Keratinocyte (primary cell): ENCODE results near the gene LRRC41. TPM values are rescaled to one million over a fixed set of nuclear protein-coding genes. Genes with fewer than 3 reads are reported as not detected.

ENCODE experiments used
- DNase-seq: peaks from one replicate; pipeline ENCODE4 v3.0.0-alpha.2; 2011; ENCODE audit warnings: low read depth, missing footprints, low spot score
- FAIRE-seq: peaks from 2 replicates; lab custom pipeline; 2011; peaks lifted over from hg19 to GRCh38; lab: Jason Lieb, UNC
- H2AFZ ChIP-seq: 2 replicates; pipeline ENCODE4 v1.6.0; 2012; ENCODE audit warnings: low read length, control low read depth, inconsistent platforms; ENCODE audit not compliant: control insufficient read depth
- H3K27ac ChIP-seq: 2 replicates; pipeline ENCODE4 v1.5.1; 2011; ENCODE audit warnings: low read length; ENCODE audit not compliant: control insufficient read depth, insufficient read depth
- H3K27me3 ChIP-seq: 3 replicates; pipeline ENCODE4 v1.6.0; 2011; ENCODE audit warnings: low read length; ENCODE audit not compliant: control insufficient read depth, insufficient read depth; ENCODE audit errors: extremely low read depth
- H3K36me3 ChIP-seq, 2 experiments: 2 replicates in 1 of 2; 3 replicates in 1 of 2; pipeline ENCODE4 v1.5.1; 2011; ENCODE audit warnings: low read length in 2 of 2, mild to moderate bottlenecking in 1 of 2; ENCODE audit not compliant: control insufficient read depth in 2 of 2, insufficient read depth in 2 of 2; ENCODE audit errors: extremely low read depth in 1 of 2
- H3K4me1 ChIP-seq: 3 replicates; pipeline ENCODE4 v1.5.1; 2011; ENCODE audit warnings: low read length; ENCODE audit not compliant: control insufficient read depth, insufficient read depth; ENCODE audit errors: extremely low read depth
- H3K4me2 ChIP-seq: 3 replicates; pipeline ENCODE4 v1.6.0; 2011; ENCODE audit warnings: low read depth, low read length; ENCODE audit not compliant: control insufficient read depth, insufficient read depth; ENCODE audit errors: extremely low read depth
- H3K4me3 ChIP-seq, 3 experiments: fragments of 200-600 bp in 1 of 3; sonication (generic) in 1 of 3; 2 replicates in 2 of 3; 3 replicates in 1 of 3; pipeline ENCODE4 v1.5.1; 2011 to 2016; ENCODE audit warnings: low read length in 3 of 3, mild to moderate bottlenecking in 3 of 3, control low read depth in 2 of 3, inconsistent platforms in 1 of 3, low read depth in 1 of 3, mixed read lengths in 1 of 3, mixed run types in 1 of 3, moderate library complexity in 1 of 3; ENCODE audit not compliant: control insufficient read depth in 2 of 3, insufficient read depth in 2 of 3; ENCODE audit errors: extremely low read depth in 1 of 3
- H3K79me2 ChIP-seq: 2 replicates; pipeline ENCODE4 v1.6.0; 2012; ENCODE audit warnings: low read length; ENCODE audit not compliant: control insufficient read depth, insufficient read depth
- H3K9ac ChIP-seq: 3 replicates; pipeline ENCODE4 v1.6.0; 2011; ENCODE audit warnings: low read length; ENCODE audit not compliant: control insufficient read depth, insufficient read depth; ENCODE audit errors: extremely low read depth
- H3K9me1 ChIP-seq: 3 replicates; pipeline ENCODE4 v1.6.0; 2011; ENCODE audit warnings: low read length; ENCODE audit not compliant: control insufficient read depth, insufficient read depth; ENCODE audit errors: extremely low read depth
- H3K9me3 ChIP-seq: 2 replicates; pipeline ENCODE4 v1.5.1; 2012; ENCODE audit warnings: low read depth, low read length; ENCODE audit not compliant: control insufficient read depth
- H4K20me1 ChIP-seq: 3 replicates; pipeline ENCODE4 v1.6.0; 2011; ENCODE audit warnings: low read length; ENCODE audit not compliant: control insufficient read depth, insufficient read depth; ENCODE audit errors: extremely low read depth
- EZH2 ChIP-seq: IDR thresholded peaks from one replicate; pipeline ENCODE4 v1.6.1; 2012; ENCODE audit warnings: inconsistent platforms, mild to moderate bottlenecking, low read length, moderate library complexity
- dilution Hi-C: fragments of 300-500 bp; cut with MboI; formaldehyde crosslinking; loops from one replicate; pipeline ENCODE4 v1.7.0; 2020; ENCODE audit warnings: low sequenced_read_pairs; ENCODE audit not compliant: extremely low pct_ligation_motif_present
- polyA plus RNA-seq, 5 experiments: library from polyadenylated mRNA; depleted of rRNA in 3 of 5; stranded (reverse) in 3 of 5; stranded (forward) in 1 of 5; unstranded in 1 of 5; fragments of >200 nt; gene quantifications; 1 replicate in 1 of 5; 2 replicates in 3 of 5; 3 replicates in 1 of 5; pipeline versions ENCODE4 v1.2.1 to v1.2.3, GENCODE V29; 2011 to 2012; ENCODE audit warnings: missing spikeins in 2 of 5, low read depth in 1 of 5, low replicate concordance in 1 of 5
- TF ChIP-seq, protein P1 (sequence below), 3 experiments: IDR thresholded peaks in 1 of 3; conservative IDR thresholded peaks in 1 of 3; optimal IDR thresholded peaks in 1 of 3; 2 replicates in 2 of 3; 3 replicates in 1 of 3; pipeline versions ENCODE3 to v1.5.1; 2011; ENCODE audit warnings: low read length in 3 of 3, mild to moderate bottlenecking in 3 of 3, moderate library complexity in 2 of 3, control low read depth in 1 of 3, inconsistent platforms in 1 of 3; ENCODE audit not compliant: insufficient read depth in 2 of 3; ENCODE audit errors: extremely low read depth in 1 of 3

Gene LRRC41
- polyA plus RNA-seq, 1 donor (not counting 4 experiments of a cell fraction or from before 2014, with no cell fraction given) = 51.2 TPM

DNA sequence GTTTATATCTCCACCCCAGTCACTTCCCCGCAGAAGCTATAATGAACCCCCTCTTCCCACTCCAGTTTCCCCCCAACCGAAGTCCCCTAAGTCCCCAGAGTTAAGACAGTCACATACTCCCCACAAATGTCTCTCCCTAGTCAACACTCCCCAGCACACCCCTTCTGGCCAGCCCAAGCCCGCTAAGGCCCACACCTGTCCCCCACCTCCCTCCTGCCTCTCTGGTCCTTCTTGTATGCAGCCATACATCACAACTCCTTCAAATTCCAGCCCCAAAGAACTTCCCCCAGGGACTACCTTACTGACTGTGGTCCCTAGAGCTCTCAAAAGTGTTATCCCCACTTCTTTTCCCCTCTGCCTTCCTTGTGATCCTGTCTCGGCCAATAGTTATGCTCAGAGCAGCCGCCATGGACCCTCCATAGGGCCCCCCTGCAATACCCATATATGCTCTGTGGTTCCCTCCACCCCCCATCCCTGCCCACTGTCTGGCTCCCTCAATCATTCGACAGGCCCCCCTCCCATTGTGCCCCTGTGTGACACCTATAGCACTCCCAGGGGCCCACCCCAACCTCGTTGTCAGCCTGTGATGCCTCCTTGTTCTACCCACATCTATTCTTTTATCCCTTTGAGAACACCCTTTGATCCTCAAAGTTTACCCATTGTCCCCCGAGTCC lies 39.4 kb upstream of the LRRC41 start:
- dilution Hi-C loops = no loop called here

DNA sequence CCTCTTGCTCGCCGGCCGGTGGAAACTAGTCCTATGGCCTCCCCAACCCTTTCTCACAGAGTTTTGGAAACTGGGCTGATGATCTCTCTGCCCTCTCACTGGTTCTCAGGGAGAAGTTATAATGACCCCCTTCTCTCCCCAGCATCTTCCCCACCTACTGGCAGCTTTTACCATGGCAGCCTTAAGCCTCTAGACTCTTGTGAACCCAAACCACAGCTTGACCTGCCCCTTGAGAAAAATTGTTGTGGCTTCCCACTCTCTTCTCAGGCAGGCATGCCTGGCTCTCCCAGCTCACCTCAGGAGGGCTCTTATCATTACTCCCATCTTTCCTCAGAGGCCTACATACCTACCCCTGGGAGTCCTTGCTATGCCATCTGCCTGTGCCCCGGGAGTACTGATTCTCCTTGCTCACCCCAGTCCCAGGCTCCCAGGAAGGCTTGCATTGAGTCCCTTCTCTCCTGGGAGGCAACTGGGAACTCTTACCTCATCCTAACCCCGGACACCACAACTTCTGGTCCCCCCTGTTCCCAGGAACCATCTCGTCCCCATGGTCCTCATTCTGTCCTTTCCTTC lies 38.8 kb upstream of the LRRC41 start:
- peak overlapping the region; percentile 88 for H3K4me2 ChIP-seq
- H3K27ac ChIP-seq = peak overlapping the region; percentile 94
- DNase-seq (no peak), FAIRE-seq (no peak)
- peaks cover 14% of the 10 kb centered on the region for H3K4me1 ChIP-seq
- peaks cover 28% of the 10 kb centered on the region for H3K79me2 ChIP-seq
- TF ChIP-seq EZH2 = no peak
- TF ChIP-seq, protein P1, sequence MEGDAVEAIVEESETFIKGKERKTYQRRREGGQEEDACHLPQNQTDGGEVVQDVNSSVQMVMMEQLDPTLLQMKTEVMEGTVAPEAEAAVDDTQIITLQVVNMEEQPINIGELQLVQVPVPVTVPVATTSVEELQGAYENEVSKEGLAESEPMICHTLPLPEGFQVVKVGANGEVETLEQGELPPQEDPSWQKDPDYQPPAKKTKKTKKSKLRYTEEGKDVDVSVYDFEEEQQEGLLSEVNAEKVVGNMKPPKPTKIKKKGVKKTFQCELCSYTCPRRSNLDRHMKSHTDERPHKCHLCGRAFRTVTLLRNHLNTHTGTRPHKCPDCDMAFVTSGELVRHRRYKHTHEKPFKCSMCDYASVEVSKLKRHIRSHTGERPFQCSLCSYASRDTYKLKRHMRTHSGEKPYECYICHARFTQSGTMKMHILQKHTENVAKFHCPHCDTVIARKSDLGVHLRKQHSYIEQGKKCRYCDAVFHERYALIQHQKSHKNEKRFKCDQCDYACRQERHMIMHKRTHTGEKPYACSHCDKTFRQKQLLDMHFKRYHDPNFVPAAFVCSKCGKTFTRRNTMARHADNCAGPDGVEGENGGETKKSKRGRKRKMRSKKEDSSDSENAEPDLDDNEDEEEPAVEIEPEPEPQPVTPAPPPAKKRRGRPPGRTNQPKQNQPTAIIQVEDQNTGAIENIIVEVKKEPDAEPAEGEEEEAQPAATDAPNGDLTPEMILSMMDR (optimal IDR thresholded peaks at IDR 0.05 in 1 of 3, IDR thresholded peaks at IDR 0.05 in 1 of 3, conservative IDR thresholded peaks at IDR 0.05 in 1 of 3; ENCODE audit: extremely low read depth in 1 of 3, insufficient read depth in 2 of 3, low read length in 3 of 3) = peak; percentile 19 to 44 (median 44)
- H3K9me1 ChIP-seq = no peaks in the 10 kb centered on the region
- no peaks in the 10 kb centered on the region for H3K27me3 ChIP-seq
- H3K9me3 ChIP-seq = no peaks in the 10 kb centered on the region
- H3K36me3 ChIP-seq = peaks cover 15 to 37% of the 10 kb centered on the region in 2 experiments
- dilution Hi-C loops = no loop called here
- peak overlapping the region in 1 of 3 experiments; percentile 86 for H3K4me3 ChIP-seq
- H4K20me1 ChIP-seq = no peaks in the 10 kb centered on the region
- H2AFZ ChIP-seq = no peak overlapping the region
- no peak overlapping the region for H3K9ac ChIP-seq

More for the DNA sequence above, 39.4 kb upstream of the LRRC41 start:
- DNase-seq (no peak), FAIRE-seq (no peak)
- Histone ChIP-seq H3K27ac (no peak overlapping the region), H3K27me3 (no peaks in the 10 kb centered on the region), H3K4me2 (no peak overlapping the region), H3K9me1 (no peaks in the 10 kb centered on the region), H3K79me2 (peaks cover 28% of the 10 kb centered on the region), H3K9me3 (no peaks in the 10 kb centered on the region), H3K36me3 (peaks cover 17 to 38% of the 10 kb centered on the region in 2 experiments), H4K20me1 (no peaks in the 10 kb centered on the region), H3K4me1 (peaks cover 14% of the 10 kb centered on the region), H3K9ac (no peak overlapping the region), H2AFZ (no peak overlapping the region), H3K4me3 (no peak overlapping the region)
- TF ChIP-seq EZH2 = no peak
- TF ChIP-seq, protein P1 (optimal IDR thresholded peaks at IDR 0.05 in 1 of 3, IDR thresholded peaks at IDR 0.05 in 1 of 3, conservative IDR thresholded peaks at IDR 0.05 in 1 of 3; ENCODE audit: extremely low read depth in 1 of 3, insufficient read depth in 2 of 3, low read length in 3 of 3) = no peak
